Measurements from ENCODE around the gene PTP4A2.

DNA sequence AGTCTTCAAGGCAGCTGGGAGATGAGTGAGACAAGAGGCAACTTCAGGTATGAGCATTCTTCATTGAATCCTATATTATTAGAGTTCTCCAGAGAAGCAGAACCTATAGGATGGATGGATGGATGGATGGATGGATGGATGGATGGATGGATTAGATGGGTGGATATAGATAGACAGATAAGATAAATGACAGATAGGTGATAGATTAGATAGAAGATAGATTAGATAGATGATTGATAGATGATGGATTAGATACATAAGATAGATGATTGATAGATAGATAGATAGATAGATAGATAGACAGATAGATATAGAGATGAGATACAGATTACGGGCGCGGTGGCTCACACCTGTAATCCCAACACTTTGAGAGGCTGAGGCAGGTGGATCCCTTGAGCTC lies 79.1 kb downstream of the PTP4A2 start:
- TF ChIP-seq, protein P1, sequence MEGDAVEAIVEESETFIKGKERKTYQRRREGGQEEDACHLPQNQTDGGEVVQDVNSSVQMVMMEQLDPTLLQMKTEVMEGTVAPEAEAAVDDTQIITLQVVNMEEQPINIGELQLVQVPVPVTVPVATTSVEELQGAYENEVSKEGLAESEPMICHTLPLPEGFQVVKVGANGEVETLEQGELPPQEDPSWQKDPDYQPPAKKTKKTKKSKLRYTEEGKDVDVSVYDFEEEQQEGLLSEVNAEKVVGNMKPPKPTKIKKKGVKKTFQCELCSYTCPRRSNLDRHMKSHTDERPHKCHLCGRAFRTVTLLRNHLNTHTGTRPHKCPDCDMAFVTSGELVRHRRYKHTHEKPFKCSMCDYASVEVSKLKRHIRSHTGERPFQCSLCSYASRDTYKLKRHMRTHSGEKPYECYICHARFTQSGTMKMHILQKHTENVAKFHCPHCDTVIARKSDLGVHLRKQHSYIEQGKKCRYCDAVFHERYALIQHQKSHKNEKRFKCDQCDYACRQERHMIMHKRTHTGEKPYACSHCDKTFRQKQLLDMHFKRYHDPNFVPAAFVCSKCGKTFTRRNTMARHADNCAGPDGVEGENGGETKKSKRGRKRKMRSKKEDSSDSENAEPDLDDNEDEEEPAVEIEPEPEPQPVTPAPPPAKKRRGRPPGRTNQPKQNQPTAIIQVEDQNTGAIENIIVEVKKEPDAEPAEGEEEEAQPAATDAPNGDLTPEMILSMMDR (IDR thresholded peaks at IDR 0.05): no peak
- TF ChIP-seq EP300 (IDR thresholded peaks at IDR 0.05) (no peak), POLR2AphosphoS5 (IDR thresholded peaks at IDR 0.05) (no peak)
